H1 (cell line): Measurements from ENCODE around the gene RCOR2. TPM values are rescaled to one million over a fixed set of nuclear protein-coding genes. Genes with fewer than 3 reads are reported as not detected.

Experiments used
- HDAC6 ChIP-seq: IDR thresholded peaks from one replicate; pipeline ENCODE4 v1.7.1; 2012; ENCODE audit warnings: low read depth, mild to moderate bottlenecking, inconsistent platforms, low read length, moderate library complexity
- MAFK ChIP-seq: IDR thresholded peaks from 2 replicates; pipeline ENCODE4 v1.6.1; 2012; ENCODE audit warnings: low read depth, mild to moderate bottlenecking, improper control_type of control experiment, low read length
- RAD21 ChIP-seq, 2 experiments: IDR thresholded peaks in 1 of 2; conservative IDR thresholded peaks in 1 of 2; 2 replicates each; pipeline ENCODE4 v1.6.1; 2011; ENCODE audit warnings: low read depth in 2 of 2, low read length in 2 of 2, improper control_type of control experiment in 1 of 2, inconsistent platforms in 1 of 2, mild to moderate bottlenecking in 1 of 2, moderate library complexity in 1 of 2
- polyA plus RNA-seq, 7 experiments: library from polyadenylated mRNA; depleted of rRNA in 3 of 7; stranded (reverse) in 5 of 7; unstranded in 2 of 7; fragments of >200 nt in 5 of 7; fragments of 200-250 nt in 2 of 7; gene quantifications; 1 replicate in 5 of 7; 2 replicates in 1 of 7; 4 replicates in 1 of 7; pipeline versions ENCODE4 v1.2.1 to v1.2.3, GENCODE V29; 2011 to 2013; ENCODE audit warnings: missing spikeins in 2 of 7, mixed read lengths in 2 of 7
- total RNA-seq: library from RNA; stranded (reverse); fragmentation: NEBNext Ultra II Directional; extraction: Animal tissue kit (Norgen Biotek cat#: 25700); gene quantifications from 2 replicates; pipeline ENCODE4 v1.2.1, GENCODE V29; 2021

RCOR2 gene
- total and polyA plus RNA-seq, 2 of the 8 experiments (the other 6 are each of a cell fraction or from before 2014, with no cell fraction given): 54.6 to 78.0 TPM

- TF ChIP-seq RAD21 (IDR thresholded peaks at IDR 0.05 in 1 of 2, conservative IDR thresholded peaks at IDR 0.05 in 1 of 2; ENCODE audit: low read depth in 2 of 2, low read length in 2 of 2) (no peak), HDAC6 (no peak), MAFK (no peak)
These were observed 6.3 kb downstream of the RCOR2 start (continued) for GRCh38 chr11:63910675-63911074.
